NCI-H82 treated with DMSO at 0.1 percent for 48 hours (cell line): ENCODE data around the gene HMGN1.

Experiments used
- DNase-seq: peaks from one replicate; lab custom pipeline; 2025; ENCODE audit not compliant: unreplicated experiment; lab: John Stamatoyannopoulos, UW

The HMGN1 gene

DNA sequence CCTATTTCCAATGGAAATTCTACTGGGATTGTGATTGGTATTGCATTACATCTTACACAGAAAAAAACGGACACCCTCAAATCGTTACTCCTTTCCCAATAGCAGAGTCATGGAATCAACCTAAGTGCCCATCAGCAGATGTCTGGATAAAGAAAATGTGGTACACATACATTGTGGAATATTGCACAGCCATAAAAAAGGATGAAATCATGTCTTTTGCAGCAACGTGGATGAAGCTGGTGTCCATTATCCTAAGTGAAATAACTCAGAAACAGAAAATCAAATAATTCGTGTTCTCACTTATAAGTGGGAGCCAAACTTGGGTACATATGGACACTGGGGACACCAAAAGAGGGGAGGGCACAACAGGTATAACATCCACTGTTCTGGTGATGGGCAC lies 14.3 kb downstream of the HMGN1 start:
- DNase-seq, result no peak

GRCh38 chr21:39332175-39332574 lies 16.7 kb downstream of the HMGN1 start:
- DNase-seq, result no peak

DNA sequence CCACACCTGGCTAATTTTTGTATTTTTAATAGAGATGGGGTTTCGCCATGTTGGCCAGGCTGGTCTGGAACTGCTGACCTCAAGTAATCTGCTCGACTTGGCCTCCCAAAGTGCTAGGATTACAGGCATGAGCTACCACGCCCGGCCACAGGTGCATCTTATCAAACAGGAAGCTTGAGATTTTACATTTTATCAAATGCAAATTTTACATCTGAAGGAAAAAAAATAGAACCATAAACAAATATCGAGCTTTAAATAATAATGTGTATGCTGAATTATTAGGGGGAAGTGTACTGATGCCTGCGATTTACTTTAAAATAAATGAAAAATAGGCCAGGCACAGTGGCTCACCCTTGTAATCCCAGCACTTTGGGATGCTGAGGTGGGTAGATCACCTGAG lies 18.9 kb downstream of the HMGN1 start:
- no peak for DNase-seq

GRCh38 chr21:39327727-39328126 lies 21.2 kb downstream of the HMGN1 start:
- DNase-seq, result no peak

GRCh38 chr21:39326607-39327307 lies 22.1 kb downstream of the HMGN1 start:
- no peak for DNase-seq

- DNase-seq, result no peak
These were observed 23.4 kb downstream of the HMGN1 start for GRCh38 chr21:39325458-39325857.

- DNase-seq, result no peak
These were observed 27.5 kb downstream of the HMGN1 start for GRCh38 chr21:39321424-39321823.

DNA sequence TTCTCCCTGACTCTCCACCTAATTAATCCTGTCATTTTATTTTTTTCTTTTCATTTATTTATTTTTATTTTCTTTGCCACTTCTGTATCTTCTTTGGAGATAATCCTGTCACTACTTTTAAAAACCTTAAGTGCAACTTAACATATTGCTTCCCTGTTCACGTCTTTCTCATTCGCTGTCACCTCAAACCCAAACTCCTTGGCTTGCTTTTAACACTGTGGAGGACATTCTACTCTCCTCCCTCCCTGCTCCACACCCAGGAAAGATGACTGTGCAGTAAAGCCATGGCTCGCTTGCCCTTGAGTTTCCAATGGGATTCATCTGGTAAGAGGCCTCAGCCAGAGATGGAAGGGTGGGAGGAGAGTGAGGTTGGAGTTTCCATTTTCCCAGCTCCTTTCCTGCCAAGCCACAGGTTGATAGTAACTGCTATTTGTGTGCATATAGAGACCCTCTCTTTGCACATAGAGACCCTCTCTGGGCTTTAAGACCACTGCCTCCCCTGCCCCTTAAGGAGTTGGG lies 29.0 kb downstream of the HMGN1 start:
- no peak for DNase-seq

DNA sequence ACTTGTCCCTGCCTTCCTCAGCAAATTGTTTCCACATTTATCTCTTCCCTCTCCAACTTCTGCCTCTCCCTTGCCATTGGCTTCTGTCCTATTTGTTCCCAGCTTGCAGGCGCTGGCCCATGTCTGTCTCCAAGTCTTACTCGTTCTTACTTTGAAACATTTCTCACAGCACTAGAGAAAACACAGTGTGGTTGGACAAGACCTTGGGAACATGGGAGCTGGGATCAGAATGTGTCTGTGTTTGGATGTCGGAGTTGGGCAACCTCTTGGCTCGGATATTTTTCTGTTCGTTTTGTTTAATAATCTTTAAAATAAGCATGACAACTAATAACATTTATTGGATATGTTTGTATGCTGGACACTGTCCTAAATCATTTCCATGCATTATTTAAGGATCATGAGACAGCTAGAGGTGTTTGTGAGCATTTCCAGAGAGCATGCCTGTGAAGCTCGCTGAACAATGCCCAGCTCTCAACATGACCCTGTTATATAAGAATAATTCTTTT lies 29.6 kb downstream of the HMGN1 start:
- no peak for DNase-seq

GRCh38 chr21:39318091-39318959 lies 30.6 kb downstream of the HMGN1 start:
- DNase-seq, result no peak

GRCh38 chr21:39317134-39318090 lies 31.5 kb downstream of the HMGN1 start:
- peak; percentile 15 for DNase-seq

GRCh38 chr21:39316729-39317128 lies 32.2 kb downstream of the HMGN1 start:
- DNase-seq, result no peak

GRCh38 chr21:39315603-39316445 lies 33.1 kb downstream of the HMGN1 start:
- DNase-seq, result no peak

- DNase-seq, result peak; percentile 35
These were observed 34.5 kb downstream of the HMGN1 start for GRCh38 chr21:39314143-39315027.

DNA sequence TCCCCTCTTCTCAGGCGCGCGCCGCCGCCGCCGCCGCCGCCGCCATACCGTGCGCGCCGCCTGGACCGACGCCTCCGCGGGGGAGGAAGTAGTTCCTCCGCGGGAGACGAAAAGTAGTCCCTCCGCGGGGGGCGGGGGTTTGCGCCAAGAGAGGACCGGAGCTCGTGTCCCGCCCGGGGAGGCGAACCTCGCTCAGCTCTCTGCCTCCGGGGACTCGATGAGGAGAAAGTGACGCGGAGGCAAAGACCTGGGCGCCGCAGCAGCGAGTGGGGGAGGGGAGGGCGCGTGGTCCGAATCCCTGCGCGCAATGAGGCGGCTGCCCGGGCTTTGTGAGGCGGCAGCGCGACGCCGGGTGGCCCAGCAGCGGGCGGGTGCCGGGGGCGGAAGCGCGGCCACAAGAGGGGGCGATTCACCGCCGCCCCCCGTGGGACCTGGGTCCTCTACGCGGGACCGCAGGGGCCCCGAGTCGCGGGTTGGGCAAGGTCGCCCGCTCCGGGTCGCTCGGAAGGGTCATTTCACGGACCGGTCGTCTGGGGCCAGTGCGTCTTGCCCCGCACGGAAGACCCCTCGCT lies 35.2 kb downstream of the HMGN1 start, which contains the start of gene BRWD1:
Gene BRWD1, minus strand, starts transcription at position 62 of the 572 bp plus-strand sequence. CDS start 141 bp downstream, outside the sequence.
- peak; percentile 61 for DNase-seq

DNA sequence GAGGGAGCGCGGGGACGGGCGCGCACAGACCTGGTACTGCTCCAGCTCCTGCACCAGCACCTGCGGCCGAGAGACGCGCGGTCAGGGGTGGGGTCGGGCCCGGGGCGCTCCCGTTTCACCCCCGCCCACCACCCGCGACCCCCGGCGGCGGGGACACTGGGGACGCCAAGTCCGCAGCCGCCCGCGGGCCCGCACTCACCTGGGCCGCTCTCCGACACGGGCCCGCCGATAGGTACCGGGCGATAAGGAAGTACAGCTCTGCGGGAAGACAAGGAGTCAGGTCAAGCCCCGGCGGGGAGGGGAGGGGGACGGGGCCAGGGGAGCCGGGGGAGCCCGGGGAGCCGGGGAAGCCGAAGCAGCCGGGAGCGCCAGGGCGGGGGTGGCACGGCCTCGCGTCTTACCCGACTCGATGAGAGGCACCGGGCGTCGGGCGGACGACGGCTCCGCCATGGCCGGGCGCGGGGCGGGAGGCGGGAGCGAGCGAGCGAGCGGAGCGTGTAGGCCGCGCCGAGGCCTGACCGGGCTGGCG lies 35.8 kb downstream of the HMGN1 start:
- no peak for DNase-seq

DNA sequence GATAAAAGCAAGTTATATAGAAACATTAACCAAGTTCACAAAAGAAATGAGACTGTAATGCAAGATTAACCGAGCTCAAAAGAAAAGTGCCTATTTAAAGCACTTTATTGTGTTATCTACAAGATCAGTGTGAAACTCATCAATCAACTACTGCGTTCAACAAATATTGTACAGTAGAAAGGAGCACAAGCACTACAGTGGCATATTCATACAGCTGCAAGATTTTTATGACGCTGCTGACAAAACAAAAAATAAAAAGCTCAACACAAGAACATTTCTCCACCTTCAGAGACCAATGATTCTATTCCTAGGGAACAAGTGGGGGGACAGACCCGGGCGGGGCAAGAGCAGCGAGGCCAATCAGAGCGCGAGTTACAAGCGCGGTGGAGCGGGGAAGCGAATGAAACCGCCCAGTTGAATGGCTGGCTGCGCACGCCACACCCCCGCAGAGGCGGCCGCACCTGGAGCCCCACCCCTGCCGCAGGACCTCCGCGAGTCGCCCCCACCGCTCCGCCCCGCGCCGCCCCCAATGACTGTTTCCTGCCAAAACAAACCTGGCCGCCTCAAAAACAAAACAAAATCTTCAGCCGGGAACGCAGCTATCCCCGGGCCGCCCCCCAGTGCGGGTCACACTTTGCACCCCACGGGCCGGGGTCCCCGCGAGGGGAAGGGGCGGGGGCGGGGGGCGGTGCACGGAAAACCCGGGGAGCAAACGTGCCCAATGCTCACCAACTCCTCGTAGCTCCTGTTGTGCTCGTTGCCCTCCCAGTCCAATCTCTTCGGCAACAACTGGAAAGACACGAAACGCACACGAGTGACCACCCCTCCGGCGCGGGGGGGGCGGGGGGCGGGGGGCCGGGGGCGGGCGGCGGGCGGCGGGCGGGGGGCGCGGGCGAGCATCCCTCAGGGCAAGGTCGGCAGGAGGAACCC lies 36.5 kb downstream of the HMGN1 start:
- DNase-seq, result peak; percentile 72
